Upper lobe of left lung (tissue), 4 donors: ENCODE results near the gene ZNF789.

ENCODE experiments used
- POLR2A ChIP-seq, 4 donors: fragments of 450-650 bp; IDR thresholded peaks; one replicate each; pipeline ENCODE4 v1.5.1; 2016 to 2017; ENCODE audit warnings: antibody characterized with exemption in 4 of 4, mild to moderate bottlenecking in 2 of 4
- TF ChIP-seq, protein P1 (sequence below), 6 experiments: fragments of 450-650 bp in 4 of 6; fragments of 200-600 bp in 2 of 6; sonication (generic) in 2 of 6; IDR thresholded peaks; one replicate each; pipeline ENCODE4 v1.5.1; 2016 to 2019; ENCODE audit warnings: antibody characterized with exemption in 6 of 6

DNA sequence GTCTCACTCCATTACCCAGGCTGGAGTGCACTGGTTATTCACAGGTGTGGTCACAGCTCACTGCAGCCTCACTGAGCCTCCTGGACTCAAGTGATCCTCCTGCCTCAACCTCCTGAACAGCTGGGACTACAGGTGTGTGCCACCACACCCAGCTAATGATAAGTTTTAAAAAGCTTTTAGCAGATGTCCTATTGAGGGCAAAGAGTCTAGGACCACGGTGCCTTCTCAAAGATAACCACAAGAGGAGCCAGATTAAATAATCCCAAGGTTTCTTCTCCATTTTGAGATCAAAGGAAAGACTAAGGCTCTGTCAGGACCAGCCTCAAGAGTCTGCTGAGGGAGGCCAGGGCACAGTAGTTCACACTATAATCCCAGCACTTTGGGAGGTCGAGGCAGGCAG lies 11.5 kb upstream of the ZNF789 start:
- no peak for TF ChIP-seq POLR2A (IDR thresholded peaks at IDR 0.05)
- TF ChIP-seq, protein P1, sequence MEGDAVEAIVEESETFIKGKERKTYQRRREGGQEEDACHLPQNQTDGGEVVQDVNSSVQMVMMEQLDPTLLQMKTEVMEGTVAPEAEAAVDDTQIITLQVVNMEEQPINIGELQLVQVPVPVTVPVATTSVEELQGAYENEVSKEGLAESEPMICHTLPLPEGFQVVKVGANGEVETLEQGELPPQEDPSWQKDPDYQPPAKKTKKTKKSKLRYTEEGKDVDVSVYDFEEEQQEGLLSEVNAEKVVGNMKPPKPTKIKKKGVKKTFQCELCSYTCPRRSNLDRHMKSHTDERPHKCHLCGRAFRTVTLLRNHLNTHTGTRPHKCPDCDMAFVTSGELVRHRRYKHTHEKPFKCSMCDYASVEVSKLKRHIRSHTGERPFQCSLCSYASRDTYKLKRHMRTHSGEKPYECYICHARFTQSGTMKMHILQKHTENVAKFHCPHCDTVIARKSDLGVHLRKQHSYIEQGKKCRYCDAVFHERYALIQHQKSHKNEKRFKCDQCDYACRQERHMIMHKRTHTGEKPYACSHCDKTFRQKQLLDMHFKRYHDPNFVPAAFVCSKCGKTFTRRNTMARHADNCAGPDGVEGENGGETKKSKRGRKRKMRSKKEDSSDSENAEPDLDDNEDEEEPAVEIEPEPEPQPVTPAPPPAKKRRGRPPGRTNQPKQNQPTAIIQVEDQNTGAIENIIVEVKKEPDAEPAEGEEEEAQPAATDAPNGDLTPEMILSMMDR (IDR thresholded peaks at IDR 0.05), result no peak
